ENCODE data around the gene PAK5. TPM values are rescaled to one million over a fixed set of nuclear protein-coding genes. Genes with fewer than 3 reads are reported as not detected.

Gene PAK5
- polyA plus RNA-seq, 2 of the 4 experiments (the other 2 are of a cell fraction), result 0.01 TPM; not detected in 1

DNA sequence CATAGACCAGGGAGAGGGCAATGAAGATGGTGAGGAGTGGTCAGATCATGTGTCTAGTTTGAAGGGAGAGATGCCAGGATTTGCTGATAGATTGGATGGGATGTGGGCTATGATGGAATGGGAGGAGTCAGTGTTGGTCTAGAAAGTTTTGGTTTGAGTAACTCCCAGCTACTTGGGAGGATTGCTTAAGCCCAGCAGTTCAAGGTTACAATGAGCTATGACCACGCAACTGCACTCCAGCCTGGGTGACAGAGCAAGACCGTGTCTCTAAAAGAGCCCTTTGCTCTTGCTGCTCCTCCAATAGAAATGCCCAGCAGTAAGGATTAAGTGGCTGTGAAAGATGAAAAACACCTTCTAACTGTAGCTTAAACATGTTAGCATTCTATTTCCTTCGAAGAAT lies 342.7 kb downstream of the PAK5 start:
- FAIRE-seq (no peak), ATAC-seq (no peak), DNase-seq (ENCODE audit: low read depth in 1 of 2, low spot score in 1 of 2) (no peak)
- WGBS (ENCODE audit: missing lambda C conversion rate), result 62% methylated on average over 3 of the region's 3 CpGs
- Histone ChIP-seq H3K27ac (no peak overlapping the region), H3K4me3 (no peak overlapping the region), H3K4me2 (no peak overlapping the region), H3K9me3 (no peaks in the 10 kb centered on the region), H3K4me1 (no peaks in the 10 kb centered on the region)
- ChIA-PET CTCF (interaction anchor here (1.0 to 2.0 kb wide), 3 partner anchors 9 to 74 kb away, joined by 3 to 6 read pairs (median 4); no protein-coding TSS in a partner anchor), POLR2A (no interaction called here)
- TF ChIP-seq TFCP2L1 (CRISPR knock-in tag; IDR thresholded peaks at IDR 0.05) (no peak), CHD4 (IDR thresholded peaks at IDR 0.05; ENCODE audit: borderline replicate concordance) (no peak), MAFK (IDR thresholded peaks at IDR 0.05; ENCODE audit: partially characterized antibody) (no peak), MYC (IDR thresholded peaks at IDR 0.05; ENCODE audit: borderline replicate concordance, low read length) (no peak)

DNA sequence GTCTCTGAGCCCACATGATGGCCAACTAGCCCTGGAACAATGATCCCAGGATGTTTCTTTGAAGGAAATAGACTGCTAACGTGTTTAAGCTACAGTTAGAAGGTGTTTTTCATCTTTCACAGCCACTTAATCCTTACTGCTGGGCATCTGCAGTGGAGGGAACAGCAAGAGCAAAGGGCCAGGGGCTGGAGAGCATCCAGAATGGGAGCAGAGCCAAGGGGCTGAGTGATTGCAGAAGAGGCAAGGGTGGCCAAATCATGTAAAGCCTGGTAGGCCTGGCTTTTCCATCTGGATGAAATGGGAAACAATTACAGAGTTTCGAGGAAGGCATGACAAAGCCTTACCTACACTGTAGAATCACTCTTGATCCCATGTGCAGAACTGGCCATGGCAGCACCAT lies 343.2 kb downstream of the PAK5 start:
- no peaks in the 10 kb centered on the region for H3K4me1 ChIP-seq
- no peak for ATAC-seq

DNA sequence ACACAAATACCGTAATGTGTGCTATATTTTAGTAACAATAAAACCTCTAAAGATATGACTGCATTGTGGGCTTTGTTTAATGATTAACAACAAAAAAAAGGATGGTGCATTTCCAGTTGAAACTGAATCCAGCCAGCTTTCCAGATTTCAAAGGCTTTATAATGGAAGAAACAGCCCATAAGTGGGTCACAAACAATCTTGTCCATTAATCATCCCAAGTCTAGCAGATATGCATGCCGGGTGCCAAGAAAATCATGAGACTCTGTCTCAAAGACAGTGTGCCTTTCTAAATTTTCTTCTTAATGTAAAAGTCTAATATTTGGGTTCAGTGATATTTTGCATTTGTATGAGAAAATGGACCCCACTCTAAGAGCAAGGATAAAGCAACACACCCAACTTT lies 345.1 kb downstream of the PAK5 start:
- FAIRE-seq (peak; percentile 54), DNase-seq (ENCODE audit: low read depth in 1 of 2, low spot score in 1 of 2) (no peak), ATAC-seq (no peak)
- TF ChIP-seq FOSB (CRISPR knock-in tag; IDR thresholded peaks at IDR 0.05) (no peak), CEBPB (IDR thresholded peaks at IDR 0.05) (no peak), CBX8 (IDR thresholded peaks at IDR 0.05) (no peak), JUN (IDR thresholded peaks at IDR 0.05) (no peak), ZC3H11A (IDR thresholded peaks at IDR 0.05) (no peak), ZFP36 (IDR thresholded peaks at IDR 0.05; ENCODE audit: borderline replicate concordance, partially characterized antibody) (no peak), ESRRA (IDR thresholded peaks at IDR 0.05; ENCODE audit: borderline replicate concordance, low read length) (no peak), ZSCAN20 (CRISPR knock-in tag; IDR thresholded peaks at IDR 0.05) (no peak), MYC (IDR thresholded peaks at IDR 0.05; ENCODE audit: borderline replicate concordance, low read length) (no peak), EP300 (IDR thresholded peaks at IDR 0.05) (no peak), CHD4 (IDR thresholded peaks at IDR 0.05; ENCODE audit: borderline replicate concordance) (no peak), POLR2AphosphoS2 (conservative IDR thresholded peaks at IDR 0.05; ENCODE audit: low read length) (no peak), PHF8 (IDR thresholded peaks at IDR 0.05; ENCODE audit: borderline replicate concordance, low read depth) (no peak), FOXS1 (CRISPR knock-in tag; IDR thresholded peaks at IDR 0.05) (no peak), SMC3 (IDR thresholded peaks at IDR 0.05) (no peak)
- TF ChIP-seq, protein P1, sequence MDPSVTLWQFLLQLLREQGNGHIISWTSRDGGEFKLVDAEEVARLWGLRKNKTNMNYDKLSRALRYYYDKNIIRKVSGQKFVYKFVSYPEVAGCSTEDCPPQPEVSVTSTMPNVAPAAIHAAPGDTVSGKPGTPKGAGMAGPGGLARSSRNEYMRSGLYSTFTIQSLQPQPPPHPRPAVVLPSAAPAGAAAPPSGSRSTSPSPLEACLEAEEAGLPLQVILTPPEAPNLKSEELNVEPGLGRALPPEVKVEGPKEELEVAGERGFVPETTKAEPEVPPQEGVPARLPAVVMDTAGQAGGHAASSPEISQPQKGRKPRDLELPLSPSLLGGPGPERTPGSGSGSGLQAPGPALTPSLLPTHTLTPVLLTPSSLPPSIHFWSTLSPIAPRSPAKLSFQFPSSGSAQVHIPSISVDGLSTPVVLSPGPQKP (IDR thresholded peaks at IDR 0.05; ENCODE audit: low read depth, low read length), result no peak
- TF ChIP-seq, protein P2, sequence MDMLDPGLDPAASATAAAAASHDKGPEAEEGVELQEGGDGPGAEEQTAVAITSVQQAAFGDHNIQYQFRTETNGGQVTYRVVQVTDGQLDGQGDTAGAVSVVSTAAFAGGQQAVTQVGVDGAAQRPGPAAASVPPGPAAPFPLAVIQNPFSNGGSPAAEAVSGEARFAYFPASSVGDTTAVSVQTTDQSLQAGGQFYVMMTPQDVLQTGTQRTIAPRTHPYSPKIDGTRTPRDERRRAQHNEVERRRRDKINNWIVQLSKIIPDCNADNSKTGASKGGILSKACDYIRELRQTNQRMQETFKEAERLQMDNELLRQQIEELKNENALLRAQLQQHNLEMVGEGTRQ (IDR thresholded peaks at IDR 0.05), result no peak
- Histone ChIP-seq H3K9me3 (no peaks in the 10 kb centered on the region), H3K4me2 (no peak overlapping the region), H3K27ac (no peak overlapping the region), H3K4me3 (no peak overlapping the region), H3K4me1 (no peaks in the 10 kb centered on the region)
- ChIA-PET POLR2A (no interaction called here), CTCF (interaction anchor here (0.6 kb wide), 1 partner anchor 107 kb away, joined by 3 read pairs; no protein-coding TSS in a partner anchor)
- WGBS (ENCODE audit: missing lambda C conversion rate), result 75% methylated on average over 2 of the region's 2 CpGs

More for the DNA sequence above, 343.2 kb downstream of the PAK5 start:
- Histone ChIP-seq H3K4me2 (no peak overlapping the region), H3K4me3 (no peak overlapping the region), H3K9me3 (no peaks in the 10 kb centered on the region), H3K27ac (no peak overlapping the region)
- FAIRE-seq (no peak), DNase-seq (ENCODE audit: low read depth in 1 of 2, low spot score in 1 of 2) (no peak)
- ChIA-PET CTCF (interaction anchor here (1.0 to 1.2 kb wide), 2 partner anchors 10 to 75 kb away, joined by 3 to 4 read pairs; no protein-coding TSS in a partner anchor), POLR2A (no interaction called here)
- TF ChIP-seq, protein P3, sequence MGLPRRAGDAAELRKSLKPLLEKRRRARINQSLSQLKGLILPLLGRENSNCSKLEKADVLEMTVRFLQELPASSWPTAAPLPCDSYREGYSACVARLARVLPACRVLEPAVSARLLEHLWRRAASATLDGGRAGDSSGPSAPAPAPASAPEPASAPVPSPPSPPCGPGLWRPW (IDR thresholded peaks at IDR 0.05), result no peak
- TF ChIP-seq MAZ (IDR thresholded peaks at IDR 0.05; ENCODE audit: borderline replicate concordance, low read depth, low read length) (no peak), EP300 (IDR thresholded peaks at IDR 0.05) (no peak), MAFK (IDR thresholded peaks at IDR 0.05; ENCODE audit: partially characterized antibody) (no peak), TP53 (CRISPR knock-in tag; IDR thresholded peaks at IDR 0.05) (no peak)
- TF ChIP-seq, protein P1 (IDR thresholded peaks at IDR 0.05; ENCODE audit: low read depth, low read length), result no peak
- WGBS (ENCODE audit: missing lambda C conversion rate), result 49% methylated on average over 2 of the region's 2 CpGs
